Measurements from ENCODE around the gene CD163L1.
"Not testable (repeated sequence)": the region's sequence is repeated elsewhere in the genome, so short reads cannot be mapped to it uniquely, and the experiment has no call there.

Gene CD163L1

DNA sequence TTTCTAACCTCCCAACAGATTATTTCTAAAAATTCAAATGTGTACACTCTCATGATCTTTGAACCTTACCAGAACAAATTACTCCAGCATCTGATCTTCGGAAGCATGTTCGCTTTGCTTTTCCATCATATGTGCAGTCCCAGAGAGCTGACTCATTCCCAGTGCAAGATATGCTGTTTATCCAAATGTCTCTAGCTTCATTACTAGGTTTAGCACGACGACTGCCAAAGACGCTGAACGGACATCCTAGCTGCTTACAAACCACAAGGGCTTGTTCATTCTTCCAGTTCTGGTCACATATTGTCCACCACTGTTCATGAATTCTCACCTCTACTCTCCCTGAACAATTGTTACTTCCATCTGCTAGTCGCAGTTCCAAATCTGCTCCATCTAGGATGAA is 40.5 kb downstream of the CD163L1 start:
- no peak for DNase-seq

DNA sequence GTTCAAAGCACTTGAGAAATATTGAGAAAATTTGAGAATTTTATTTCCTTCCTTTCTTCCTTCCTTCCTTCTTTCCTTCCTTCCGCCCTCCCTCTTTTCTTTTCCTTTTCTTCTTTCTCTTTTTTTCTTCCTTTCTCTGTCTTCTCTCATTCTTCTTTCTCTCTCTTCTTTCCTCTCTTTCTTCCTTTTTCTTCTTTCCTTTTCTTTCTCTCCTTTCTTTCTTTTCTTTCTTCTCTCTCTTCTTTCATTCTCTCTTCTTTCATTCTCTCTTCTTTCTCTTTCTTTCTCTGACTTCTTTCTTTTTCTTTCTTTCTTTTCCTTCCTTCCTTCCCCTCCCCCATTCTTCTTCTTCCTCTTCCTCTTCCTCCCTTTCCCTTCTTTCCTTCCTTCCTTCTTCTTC is 44.9 kb downstream of the CD163L1 start:
- DNase-seq, result no peak

DNA sequence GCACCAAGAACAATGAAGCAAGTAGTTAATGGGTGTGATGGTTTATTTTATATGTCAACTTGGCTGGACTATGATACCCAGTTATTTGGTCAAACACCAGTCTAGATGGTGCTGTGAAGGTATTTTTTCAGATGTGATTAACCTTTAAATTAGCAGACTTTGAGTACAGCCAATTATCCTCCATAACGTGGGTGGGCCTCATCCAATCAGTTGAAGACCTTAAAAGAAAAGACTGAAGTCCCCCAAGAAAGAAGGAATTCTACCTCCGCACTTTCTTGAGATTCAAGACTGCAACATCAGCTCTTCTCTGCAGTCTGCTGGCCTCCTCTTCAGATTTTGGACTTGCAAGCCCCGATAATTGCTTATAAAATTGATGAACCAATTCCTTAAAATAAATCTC is 47.5 kb downstream of the CD163L1 start:
- DNase-seq, result no peak

DNA sequence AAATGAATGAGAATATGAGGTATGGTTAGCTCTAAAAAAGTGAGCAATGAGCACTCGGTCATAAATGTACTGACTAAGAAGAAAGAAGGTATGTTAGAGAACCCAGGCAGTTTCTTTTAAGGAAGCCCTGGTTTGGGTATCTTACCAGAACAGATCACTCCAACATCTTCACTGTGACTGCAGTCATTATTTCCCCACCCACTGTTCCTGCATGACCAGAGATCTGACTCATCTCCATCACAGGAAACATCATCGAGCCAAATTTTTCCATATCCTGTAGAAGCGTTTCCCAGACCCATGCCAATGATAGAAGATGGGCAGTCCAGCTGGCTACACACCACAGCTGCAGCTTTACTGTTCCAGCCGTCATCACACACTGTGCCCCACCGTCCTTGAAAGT is 48.0 kb downstream of the CD163L1 start:
- no peak for DNase-seq

DNA sequence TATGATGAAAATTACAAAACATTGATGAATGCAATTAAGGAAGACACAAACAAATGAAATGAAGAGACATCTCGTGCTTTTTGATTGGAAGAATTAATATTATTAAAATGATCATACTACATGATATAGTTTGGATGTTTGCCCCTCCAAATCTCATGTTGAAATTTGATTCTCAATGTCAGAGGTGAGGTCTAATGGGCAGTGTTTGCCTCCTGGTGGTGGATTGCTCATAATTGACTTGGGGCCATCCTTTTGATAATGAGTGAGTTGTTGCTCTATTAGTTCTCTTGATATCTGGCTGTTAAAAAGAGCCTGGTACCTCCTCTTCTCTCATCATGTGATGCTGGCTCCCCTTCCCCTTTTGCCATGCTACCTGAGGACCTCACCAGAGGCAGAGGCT is 56.7 kb downstream of the CD163L1 start:
- peak; percentile 2 for DNase-seq

DNA sequence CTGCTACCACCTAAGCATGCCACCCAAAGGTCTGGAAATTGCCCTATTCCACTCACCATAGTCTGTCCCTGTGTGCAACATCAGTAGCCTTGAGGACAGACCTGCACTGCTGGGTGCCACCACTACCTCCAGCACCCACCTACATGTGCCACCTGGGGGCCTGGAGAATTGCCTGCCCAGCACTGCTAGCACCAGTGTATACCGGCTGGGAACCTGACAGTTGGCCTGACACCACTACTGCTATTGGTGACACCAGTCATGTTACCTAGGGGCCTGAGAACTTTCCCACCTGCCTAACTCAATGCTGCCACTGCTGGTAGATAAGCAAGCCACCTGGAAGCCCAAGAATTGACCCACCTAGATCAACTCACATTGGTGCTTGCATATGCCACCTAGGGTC is 60.8 kb downstream of the CD163L1 start:
- DNase-seq, result no peak

DNA sequence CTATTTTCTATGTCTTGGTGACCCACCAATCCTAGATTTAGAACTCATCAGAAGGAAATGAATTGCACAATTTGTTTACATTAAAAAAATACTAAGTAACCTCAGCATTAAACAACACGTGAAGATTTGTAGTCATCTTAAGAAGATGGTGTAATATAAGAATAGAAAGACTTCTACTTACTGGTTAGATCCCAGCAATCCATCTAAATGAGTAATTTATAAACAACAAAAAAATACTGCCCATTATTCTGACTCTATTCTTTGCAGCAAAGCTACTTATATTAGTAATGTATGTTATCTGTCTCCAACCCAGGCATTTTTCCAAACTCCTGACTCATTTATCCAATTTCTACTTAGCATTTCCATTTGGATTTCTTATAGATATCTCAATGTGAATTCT is 67.8 kb downstream of the CD163L1 start:
- DNase-seq, result no peak

DNA sequence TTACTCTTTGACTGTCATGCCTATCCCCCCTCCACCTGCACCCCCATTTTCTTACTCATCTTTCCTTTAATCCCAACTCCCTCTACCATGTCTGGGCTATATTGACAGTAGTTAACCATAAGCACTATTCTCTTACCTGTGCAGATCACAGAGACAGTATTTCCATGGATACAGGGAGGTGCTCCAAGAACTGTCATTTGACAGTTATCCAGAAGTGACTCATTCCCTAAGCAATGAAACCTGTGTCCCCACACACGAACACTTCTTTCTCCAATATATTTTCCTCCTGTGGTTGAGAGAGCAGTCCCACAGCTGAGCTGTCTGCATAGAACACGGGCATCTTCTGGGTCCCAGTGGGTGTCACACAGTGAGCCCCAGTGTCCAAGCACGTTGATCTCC is 68.8 kb downstream of the CD163L1 start:
- no peak for DNase-seq

DNA sequence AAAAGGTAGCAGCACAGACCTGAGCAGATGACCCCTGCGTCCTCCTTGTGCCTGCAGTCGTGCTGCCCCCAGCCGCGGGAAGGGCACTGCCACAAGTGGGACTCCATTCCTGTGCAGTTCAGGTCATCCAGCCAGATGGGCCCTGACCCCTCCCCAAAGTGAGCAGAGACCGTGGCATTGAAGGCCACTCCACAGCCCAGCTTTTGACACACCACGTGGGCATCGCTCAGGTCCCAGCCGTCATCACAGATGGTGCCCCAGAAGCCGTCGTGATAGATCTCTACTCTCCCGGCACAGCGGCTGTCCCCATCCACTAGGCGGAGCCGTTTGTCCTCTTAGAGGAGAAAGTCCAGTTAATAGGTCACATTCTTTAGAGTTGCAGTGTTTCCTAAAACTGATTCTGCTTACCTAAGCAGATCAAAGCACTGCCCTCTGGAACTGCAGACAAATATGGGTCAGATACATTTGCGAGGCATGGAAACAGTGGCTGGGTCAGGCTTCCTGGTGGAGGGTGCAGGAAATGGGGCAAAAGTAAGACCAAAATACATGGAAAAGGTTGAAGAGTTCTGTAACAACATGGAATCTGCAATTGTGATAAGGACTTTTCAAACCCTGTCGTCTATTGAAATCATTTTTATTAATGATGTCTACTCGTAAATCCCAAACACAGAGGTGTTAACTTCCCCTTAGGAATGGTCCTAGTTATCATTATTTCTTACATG is 69.4 kb downstream of the CD163L1 start:
- peak; percentile 7 for DNase-seq

DNA sequence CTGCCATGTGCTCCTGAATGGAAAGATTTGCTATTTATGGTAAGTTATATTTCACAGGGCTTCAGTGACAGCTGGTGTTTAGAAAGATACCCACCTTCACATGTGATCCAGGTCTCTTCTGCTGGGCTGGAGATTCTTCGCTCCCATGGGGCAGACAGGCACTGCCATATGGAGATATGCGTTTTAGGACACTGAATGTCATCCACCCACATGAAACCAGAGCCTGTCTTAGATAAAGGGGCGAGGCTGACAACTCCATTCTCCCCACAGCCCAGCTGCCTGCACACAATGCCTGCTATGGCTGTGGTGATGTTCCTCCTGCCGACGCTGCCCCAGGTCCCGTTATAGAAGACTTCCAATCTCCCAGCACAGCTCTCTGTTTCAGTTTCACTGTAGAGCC is 70.7 kb downstream of the CD163L1 start:
- no peak for DNase-seq

DNA sequence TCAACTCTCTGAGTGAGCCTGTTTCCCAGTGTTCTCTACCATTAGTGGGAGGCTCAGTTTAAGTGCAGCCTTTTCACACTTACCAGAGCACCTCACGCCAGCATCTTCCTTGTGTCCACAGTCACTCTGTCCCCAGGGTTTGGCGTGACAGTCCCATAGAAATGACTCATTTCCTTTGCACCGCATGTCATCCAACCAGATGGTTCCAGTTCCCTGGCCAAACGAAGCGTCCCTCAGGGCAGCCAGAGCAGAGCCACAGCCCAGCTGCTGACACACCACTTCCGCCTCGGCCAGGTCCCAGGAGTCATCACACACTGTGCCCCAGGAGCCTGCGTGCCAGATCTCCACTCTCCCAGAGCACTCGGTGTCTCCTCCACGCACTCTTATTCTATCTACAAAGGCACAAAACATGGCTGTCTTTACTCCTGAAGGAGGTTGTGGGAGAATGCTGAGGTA is 74.7 kb downstream of the CD163L1 start:
- no peak for DNase-seq

DNA sequence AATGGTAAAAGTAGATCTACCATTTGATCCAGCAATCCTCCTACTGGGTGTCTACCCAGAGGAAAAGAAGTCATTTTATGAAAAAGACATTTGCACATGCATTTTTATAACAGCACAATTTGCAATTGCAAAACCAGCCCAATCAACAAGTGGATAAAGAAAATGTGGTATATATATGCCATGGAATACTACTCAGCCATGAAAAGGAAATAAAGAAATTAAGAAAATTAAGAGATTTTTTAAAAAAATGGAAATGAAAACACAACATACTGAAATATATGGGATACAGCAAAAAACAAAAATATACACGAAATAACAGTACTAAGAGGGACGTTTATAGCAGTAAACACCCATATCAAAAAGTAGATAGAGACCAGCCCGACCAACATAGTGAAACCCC is 81.2 kb downstream of the CD163L1 start:
- DNase-seq, result no peak

DNA sequence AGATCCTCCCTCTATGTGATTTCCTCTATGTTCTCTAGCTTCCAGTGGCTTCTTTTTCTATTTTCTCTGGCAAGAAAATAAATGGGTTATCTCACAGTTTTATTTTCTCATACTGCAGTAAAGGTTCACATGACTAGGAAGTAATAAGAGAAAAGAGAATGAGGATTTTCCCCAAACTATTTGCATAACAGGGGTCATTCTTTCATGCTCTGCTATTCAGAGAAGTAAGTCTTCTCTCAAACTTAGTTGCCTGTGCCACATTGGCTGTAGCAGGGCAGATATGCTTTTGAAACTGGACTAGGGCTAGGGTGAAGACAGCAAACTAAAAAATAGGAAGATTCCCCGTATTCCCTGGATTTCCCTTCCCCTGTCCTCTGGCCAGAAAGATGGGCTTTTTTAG is 82.7 kb downstream of the CD163L1 start:
- DNase-seq, result no peak

DNA sequence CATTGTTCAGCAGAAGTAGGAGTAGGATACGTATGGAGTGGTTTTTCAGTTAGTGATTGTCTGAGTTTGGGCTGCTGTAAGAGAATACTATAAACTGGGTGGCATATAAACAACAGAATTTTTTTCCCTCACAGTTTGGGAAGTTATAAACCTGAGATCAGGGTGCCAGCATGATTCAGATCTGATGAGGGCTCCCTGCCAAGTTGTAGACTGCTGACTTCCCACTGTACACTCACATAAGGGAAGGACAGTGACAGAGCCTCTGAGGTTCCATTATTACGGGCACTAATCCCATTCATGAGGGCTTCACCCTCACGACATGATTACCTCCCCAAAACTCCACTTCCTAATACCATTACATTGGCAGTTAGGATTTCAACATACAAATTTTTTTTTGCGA is 89.4 kb downstream of the CD163L1 start:
- DNase-seq, result no peak

DNA sequence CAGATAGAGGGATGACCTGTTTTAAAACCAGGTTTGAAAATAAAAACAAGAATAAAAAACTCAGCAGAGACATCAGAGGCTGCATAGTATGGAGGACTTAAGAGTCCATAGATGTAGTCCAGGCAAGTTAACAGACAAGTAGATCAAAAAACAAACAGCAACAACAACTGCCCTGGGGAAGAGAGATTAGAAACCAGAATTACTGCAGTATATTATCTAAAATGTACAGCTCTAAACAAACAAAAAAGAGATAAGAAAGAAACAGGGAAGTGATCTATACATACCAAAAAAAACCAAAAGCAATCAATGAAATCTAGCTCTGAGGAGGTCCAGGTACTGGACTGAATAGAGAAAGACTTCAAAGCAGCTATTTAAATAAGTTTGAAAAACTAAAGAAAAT is 91.3 kb downstream of the CD163L1 start:
- DNase-seq, result no peak

DNA sequence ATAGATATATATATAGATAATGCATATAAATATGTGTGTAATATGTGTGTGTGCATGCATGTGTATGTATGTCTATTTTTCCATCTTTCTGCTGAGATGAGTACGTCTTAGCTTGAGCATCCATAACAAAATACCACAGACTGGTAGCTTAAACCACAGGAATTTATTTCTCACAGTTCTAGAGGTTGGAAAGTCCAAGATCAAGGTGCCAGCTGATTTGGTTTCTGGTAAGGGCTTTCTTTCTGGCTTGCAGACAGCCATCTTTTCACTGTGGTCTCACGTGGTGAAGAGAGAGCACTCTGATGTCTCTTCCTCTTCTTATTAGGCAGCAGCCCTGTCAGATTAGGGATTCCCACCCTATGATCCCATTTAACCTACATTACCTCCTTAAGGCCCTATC is 92.8 kb downstream of the CD163L1 start:
- DNase-seq, result no peak

DNA sequence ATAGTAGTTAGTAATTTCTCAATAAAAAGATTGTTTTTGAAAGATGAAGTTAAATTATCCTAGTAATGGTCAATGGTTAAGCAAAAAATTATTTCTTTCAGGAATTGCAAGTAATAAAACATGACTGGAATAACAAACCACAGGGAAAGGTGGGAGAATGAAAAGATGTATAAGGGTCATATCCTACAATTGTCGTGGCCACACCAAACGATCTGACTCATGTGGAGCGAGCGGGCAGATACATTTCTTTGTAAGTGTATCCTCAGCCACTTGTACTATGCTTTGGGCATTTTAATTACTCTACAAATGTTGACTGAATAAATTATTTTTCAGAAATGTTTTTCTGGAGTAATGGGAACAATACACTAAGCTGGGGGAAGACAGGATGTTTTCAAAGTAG is 94.5 kb downstream of the CD163L1 start:
- no peak for DNase-seq

DNA sequence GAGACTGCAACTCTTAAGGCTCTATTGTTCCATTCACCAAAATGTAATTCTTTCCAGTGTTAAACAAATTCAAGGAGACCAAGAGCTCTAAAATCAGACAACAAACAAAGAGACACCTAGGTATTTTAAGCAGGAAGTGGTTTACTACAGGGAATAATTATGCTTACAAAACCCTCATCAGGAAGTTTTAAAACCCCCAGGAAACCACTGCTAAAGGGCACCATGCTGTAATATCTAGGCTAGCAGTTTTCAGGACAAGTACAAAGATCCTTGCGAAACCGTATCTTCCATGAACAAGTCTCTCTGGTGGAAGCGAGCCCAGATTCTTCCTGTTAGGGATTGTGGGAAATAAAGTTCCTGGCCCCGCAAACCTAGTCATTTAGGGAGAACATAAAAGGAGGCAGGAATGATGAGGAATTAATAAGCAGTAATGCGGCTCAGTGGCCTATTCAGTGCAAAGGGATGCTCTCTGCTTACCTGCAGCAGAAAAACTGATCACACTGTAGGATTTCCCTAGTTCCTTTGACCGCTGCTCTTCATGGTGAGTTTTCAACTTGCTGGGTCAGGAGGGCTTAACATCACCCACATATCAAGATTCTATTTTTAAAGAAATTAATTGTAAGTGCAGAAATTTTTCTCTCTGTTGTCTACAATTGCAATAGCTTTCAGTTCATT is 97.3 kb downstream of the CD163L1 start:
- no peak for DNase-seq

DNA sequence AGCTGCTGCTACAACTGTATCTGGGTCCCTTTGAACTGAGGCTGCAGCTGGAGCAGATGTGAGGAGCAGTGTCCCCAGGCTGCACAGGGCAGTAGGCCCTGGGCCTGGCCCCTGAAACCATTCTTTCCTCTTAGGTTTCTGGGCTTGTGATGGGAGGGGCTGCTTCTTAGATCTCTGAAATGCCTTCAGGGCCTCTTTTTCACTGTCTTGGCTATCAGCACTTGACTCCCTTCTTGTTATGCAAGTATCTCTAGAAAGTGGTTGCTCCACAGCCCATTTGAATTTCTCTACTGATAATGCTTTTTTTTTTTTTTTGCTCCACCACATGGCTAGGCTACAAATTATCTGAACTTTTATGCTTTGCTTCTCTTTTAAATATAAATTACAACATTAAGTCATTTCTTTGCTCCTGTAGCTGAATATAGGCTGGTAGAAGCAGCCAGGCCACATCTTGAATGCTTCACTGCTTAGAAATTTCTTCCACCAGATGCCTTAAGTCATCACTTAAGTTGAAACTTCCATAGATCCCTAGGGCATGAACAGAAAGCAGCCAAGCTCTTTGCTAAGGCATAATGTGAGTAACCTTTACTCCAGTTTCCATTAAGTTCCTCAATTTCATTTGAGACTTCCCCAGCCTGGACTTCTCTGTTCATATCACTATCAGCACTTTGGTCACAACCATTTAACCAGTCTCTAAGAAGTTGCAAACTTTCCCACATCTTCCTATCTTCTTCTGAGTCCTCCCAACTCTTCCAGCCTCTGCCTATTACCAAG is 98.9 kb downstream of the CD163L1 start:
- DNase-seq, result no peak

DNA sequence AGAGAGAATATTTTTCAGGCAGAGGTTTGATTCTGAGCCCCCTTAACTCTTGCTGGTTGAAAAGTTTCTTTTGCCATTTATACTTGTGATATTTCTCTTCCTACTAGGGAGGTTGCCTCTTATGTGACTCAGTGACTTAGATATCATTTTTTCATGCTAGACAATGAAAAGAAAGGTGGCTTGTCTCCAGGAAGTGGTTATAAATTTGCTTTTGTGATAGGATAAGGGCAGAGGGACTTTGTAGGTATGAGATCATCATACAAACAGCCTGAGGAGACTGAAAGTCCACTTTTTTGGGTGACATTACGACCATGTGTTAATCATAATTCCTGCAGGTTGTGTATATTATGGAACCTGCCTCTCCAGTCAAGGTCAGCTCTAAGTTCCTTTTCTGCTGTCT is 104.3 kb downstream of the CD163L1 start:
- no peak for DNase-seq

DNA sequence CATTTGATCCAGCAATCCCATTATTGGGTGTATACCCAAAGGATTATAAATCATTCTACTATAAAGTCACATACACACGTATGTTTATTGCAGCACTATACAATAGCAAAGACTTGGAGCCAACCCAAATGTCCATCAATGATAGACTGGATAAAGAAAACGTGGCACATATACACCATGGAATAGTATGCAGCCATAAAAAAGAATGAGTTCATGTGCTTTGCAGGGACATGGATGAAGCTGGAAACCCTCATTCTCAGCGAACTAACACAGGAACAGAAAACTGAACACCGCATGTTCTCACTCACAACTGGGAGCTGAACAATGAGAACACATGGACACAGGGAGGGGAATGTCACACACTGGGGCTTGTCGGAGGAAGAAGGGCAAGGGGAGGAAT is 106.2 kb downstream of the CD163L1 start:
- DNase-seq, result not testable (repeated sequence)

DNA sequence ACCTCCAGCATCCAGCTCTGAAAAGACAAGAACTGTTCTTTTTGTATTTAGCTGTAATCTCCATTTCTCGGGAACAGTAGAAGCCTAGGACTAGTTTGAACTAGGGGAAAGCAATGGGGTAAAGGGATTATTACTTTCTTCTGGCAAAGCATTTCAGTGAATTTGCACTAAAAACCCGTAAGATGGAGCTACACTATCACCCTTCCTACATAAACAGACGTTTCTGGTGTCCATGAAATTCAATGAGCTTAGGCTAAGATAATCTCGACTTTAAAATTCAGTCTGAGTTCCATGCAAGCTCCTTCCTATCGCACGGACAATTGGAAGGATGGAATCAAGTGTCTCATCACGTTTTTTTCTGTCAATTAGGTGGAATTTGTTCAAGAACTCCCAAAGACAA is 116.0 kb downstream of the CD163L1 start:
- DNase-seq, result no peak

DNA sequence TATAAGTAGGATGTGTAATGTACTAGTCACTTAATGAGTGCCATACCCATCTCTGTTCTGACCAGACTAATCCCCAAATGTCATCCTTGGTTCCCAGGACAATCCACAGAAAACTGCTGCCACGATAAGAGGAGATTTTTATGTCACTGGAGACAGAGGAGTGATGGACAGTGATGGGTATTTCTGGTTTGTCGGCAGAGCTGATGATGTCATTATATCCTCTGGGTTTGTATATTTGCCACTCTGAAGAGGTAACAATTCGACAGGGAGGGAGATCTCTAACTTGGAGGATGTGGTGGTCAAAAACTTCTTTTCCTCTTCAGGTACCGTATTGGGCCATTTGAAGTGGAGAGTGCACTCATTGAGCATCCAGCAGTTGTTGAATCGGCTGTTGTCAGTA is 119.8 kb downstream of the CD163L1 start:
- DNase-seq, result no peak

DNA sequence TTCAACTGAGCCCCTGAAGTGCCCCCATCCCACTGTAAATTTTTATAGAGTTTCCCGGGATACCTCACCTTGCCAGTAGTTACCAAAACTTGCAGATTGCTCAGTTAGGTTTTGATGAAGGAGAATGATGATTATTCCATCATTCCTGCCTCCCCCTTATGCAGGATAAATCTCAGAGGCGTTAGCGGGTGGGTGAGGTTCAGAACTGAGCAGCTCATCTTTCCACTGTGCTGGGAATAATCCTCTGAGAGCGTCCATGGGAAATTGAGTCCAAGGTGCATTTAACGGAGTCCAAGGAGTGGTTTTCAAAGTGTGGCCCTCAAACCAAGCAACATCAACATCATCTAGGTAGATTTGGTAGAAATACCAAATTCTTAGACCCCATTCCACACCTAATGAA is 121.4 kb downstream of the CD163L1 start:
- no peak for DNase-seq
